HL-60/S4 treated with phorbol 12-myristate 13-acetate at 8.2 ng/mL for 4 days and 3 days (cell line): Measurements from ENCODE around the gene ACCS.

ENCODE experiments used
- in situ Hi-C: fragments of 300-500 bp; cut with MboI; formaldehyde crosslinking; loops from 2 replicates; pipeline ENCODE4 v1.15.0; 2022; ENCODE audit warnings: low sequenced_read_pairs

Gene ACCS

DNA sequence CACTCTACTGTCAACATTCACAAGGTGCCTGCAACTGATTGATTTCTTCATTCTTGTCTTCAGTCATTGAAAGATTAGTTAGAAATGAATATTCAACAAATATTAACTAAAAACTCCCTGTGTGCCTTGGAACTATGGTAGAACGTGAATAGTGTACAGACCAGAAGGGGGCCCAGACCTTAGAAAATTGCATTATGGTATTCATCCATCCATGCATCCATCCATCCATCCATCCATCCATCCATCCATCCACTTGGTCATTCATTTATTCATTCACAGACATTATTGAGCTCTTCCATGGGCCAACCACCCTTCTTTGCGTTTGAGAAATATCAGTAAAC, 28.4 kb upstream of the ACCS start:
- in situ Hi-C loops: no loop called here

DNA sequence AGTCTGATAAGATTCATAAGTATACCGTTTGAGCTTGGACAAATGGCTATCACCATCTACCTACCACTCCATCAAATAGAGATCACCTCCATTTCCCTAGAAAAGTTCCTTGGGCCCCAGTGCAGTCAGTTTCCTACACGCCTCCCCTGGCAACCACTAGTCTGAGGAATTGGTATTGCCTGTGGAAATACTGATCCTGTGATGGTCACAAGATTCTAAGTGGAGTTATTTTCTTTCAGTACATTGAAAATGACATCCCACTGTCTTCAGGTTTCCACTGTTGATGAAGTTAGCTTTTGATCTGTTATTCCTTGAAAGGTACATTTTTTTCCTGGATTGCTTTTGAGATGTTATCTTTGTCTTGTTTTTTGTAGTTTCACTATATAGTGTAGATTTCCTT, 22.9 kb upstream of the ACCS start:
- in situ Hi-C loops: no loop called here

DNA sequence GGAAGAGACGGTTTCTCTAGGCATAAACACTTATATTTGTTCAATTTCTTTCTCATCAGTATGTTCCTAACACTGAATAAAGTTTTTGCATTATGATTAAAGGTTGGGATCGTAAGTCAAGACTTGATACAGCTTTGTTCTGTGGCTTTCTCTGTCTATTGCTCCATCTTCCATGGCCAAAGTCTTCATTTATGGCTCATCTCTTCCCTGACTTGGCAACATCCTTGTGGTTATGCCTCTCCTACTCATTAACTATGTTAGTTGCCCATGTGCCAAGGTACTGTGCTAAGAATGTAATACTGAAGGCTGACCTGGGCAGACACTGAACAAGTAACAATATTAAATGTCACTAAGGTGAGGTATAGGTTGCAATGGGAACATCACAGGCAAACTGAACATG, 19.9 kb upstream of the ACCS start:
- in situ Hi-C loops: no loop called here

GRCh38 chr11:44047298-44047697, 18.8 kb upstream of the ACCS start:
- in situ Hi-C loops: no loop called here

- in situ Hi-C loops: no loop called here
Observed at GRCh38 chr11:44047931-44048431, 18.1 kb upstream of the ACCS start, which contains the start of gene ACCSL. Gene ACCSL (plus strand): TSS chr11:44047981. CDS start chr11:44048037, 56 bp downstream.

GRCh38 chr11:44049832-44050231, 16.2 kb upstream of the ACCS start:
- in situ Hi-C loops: no loop called here

DNA sequence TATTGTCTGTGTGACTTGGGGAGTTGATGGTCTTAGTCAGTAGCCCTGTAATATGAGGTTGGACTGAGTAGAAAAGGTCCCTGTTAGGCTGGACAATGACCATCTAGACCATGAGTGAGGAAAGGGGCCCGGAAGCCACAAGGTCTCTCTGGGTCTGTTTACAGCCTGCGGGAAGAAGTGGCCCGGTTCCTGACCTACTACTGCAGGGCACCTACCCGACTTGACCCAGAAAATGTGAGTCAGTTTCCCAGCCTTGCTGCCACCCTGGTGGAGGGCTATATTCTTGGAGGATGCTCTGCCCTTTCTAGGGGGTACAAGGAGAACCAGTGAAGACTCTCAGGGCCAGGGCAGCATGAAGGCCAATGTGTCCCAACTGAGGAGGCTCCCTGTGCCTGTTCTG, 14.9 kb upstream of the ACCS start:
- in situ Hi-C loops: no loop called here

GRCh38 chr11:44057340-44057739, 8.7 kb upstream of the ACCS start:
- in situ Hi-C loops: no loop called here

GRCh38 chr11:44058275-44058674, 7.8 kb upstream of the ACCS start:
- in situ Hi-C loops: no loop called here

DNA sequence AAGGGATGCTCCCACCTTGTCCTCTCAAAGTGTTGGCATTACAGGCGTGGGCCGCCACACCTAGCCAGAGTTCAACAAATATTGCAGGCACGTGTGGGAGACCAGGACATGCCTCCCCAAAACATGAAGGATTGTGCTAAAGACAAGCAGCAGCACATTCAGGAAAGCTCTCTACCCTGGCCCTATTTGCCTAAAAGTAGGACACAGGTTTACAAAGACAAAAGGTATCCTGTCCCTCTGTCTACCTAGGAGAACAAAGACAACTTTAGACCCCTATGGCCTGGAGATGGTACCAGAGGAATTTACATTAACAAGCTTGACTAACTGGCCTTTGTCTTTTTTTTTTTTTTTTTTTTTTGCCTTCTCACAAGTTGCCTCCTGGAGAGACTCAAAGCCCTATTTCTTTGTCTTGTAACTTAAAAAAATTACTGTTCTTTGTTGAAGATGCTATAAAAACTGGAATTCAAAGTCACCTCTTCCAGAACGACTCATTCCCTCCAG, 859 bp upstream of the ACCS start:
- in situ Hi-C loops: no loop called here

GRCh38 chr11:44066732-44067141, 667 bp downstream of the ACCS start:
- in situ Hi-C loops: no loop called here

DNA sequence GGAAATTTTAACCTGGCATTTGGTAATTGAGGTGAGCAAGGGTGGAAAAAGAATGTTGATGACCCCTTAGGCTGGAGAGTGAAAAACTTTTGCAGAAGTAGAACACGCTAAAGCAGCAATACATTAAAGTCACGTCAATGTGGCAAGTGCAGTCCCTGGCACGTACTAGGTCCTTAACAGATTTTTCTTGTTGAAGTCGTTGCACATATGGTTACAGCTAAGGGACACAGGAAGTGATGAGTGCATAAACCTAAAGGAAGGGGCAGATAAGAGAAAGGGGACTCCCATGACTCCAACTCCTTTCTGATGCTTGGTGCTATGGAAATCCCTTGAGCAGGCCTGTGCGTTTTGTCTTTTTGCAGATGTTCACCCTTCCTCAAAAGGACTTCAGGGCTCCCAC, 1.2 kb downstream of the ACCS start:
- in situ Hi-C loops: no loop called here

DNA sequence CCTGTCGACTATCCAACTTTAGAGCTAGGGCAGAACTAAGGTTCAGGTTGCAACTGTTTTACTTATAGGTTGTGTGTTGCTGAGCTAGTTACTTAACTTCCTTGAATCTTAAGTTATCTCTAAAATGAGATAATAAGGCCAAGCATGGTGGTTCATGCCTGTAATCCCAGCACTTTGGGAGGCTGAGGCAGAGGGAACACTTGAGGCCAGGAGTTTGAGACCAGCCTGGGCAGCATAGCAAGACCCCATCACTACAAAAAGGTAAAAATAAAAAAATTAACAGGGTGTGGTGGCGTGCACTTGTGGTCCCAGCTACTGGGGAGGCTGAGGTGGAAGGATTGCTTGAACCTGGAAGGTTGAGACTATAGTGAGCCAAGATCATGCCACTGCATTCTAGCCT, 2.1 kb downstream of the ACCS start:
- in situ Hi-C loops: no loop called here

- in situ Hi-C loops: no loop called here
Observed at GRCh38 chr11:44071157-44071556, 5.1 kb downstream of the ACCS start.

DNA sequence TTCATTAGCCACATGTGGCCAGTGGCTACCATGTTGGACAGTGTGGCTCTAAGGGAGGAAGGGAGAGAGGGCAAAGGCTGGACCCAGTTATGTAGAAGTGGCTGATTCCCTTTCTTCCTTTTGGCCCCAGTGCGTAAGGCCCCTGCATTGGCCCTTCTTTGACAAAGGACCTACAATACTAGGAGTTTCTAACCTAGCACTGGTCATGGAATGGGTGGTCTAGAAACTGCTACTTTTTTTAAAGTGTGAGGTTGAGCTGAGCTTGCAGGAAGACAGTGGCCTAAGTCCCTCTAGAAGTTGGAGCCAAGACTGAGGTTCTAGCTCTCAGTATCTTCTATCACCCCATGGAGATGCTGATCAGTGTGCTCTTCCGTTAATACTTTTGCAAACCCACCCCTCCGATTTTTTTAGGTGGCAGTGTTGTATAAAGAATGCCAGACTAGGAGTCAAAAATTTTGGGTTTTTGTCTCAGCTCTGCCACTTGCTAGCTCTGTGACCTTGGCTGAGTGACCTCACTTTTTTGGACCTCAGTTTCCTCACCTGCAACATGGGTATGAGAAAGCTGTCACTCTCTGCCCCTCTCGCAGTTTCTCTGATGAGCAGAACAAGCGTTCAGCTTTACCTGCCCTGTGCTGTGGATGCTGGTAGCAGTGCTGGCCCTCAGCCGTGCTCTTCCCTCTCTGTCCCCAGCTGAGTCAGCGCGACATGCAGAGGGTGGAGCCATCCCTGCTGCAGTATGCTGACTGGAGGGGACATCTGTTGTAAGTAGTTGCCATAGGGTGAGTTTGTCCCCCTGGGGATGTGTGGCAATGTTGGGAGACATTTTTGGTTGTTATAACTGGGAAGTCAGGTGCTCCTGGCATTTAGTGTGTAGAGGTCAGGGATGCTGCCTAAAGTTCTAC, 6.9 kb downstream of the ACCS start:
- in situ Hi-C loops: no loop called here

- in situ Hi-C loops: no loop called here
Observed at GRCh38 chr11:44078794-44079193, 12.7 kb downstream of the ACCS start.

DNA sequence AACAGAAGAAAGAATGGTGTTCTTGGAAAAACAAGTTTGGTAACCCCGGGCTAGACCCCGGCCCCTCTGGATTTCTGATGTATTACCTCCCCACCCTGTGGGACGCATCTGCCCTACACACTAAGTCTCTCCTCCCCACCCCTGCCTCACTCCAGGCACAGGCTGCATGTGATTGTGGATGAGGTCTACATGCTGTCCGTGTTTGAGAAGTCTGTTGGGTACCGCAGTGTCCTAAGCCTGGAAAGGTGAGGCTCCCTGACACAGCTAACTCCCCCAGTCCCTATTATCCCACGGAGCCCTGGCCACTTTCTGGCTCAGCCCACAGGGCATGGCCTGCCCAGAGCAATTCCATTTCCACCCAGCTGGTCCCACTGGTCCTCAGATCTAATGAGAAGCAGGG, 13.3 kb downstream of the ACCS start:
- in situ Hi-C loops: no loop called here

- in situ Hi-C loops: no loop called here
Observed at GRCh38 chr11:44080951-44081350, 14.9 kb downstream of the ACCS start.

- in situ Hi-C loops: no loop called here
Observed at GRCh38 chr11:44082645-44083044, 16.6 kb downstream of the ACCS start.

- in situ Hi-C loops: no loop called here
Observed at GRCh38 chr11:44083433-44083832, 17.4 kb downstream of the ACCS start.

DNA sequence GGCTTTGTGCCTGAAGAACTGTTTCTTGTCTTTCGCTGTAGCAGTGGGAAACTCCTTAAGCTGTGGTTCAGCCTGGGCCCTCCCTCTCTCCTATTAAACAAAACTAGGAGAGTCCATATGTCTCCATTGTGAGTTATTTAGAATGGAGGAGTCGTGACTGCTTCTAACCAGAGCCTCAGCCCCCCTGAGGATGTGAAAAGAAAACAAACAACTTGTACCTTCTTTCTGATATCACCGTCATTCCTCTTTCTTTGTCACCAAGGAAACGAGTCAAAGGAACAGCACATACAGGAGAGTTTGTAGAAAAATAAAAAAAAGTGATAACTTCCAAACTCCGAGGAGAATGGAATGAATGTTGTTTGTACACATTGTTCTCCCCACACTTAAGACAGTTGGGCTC, 17.8 kb downstream of the ACCS start:
- in situ Hi-C loops: no loop called here

GRCh38 chr11:44085330-44085729, 19.3 kb downstream of the ACCS start:
- in situ Hi-C loops: no loop called here

GRCh38 chr11:44088377-44088776, 22.3 kb downstream of the ACCS start:
- in situ Hi-C loops: no loop called here
